ENCODE results near the gene CYB5D1. TPM values are rescaled to one million over a fixed set of nuclear protein-coding genes. Genes with fewer than 3 reads are reported as not detected.

The CYB5D1 gene
- total RNA-seq, 2 donors from 2014 or later, result 5.7 to 16.5 TPM

GRCh38 chr17:7854078-7854777 is 3.6 kb upstream of the CYB5D1 start:
- TF ChIP-seq, protein P1, sequence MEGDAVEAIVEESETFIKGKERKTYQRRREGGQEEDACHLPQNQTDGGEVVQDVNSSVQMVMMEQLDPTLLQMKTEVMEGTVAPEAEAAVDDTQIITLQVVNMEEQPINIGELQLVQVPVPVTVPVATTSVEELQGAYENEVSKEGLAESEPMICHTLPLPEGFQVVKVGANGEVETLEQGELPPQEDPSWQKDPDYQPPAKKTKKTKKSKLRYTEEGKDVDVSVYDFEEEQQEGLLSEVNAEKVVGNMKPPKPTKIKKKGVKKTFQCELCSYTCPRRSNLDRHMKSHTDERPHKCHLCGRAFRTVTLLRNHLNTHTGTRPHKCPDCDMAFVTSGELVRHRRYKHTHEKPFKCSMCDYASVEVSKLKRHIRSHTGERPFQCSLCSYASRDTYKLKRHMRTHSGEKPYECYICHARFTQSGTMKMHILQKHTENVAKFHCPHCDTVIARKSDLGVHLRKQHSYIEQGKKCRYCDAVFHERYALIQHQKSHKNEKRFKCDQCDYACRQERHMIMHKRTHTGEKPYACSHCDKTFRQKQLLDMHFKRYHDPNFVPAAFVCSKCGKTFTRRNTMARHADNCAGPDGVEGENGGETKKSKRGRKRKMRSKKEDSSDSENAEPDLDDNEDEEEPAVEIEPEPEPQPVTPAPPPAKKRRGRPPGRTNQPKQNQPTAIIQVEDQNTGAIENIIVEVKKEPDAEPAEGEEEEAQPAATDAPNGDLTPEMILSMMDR (IDR thresholded peaks at IDR 0.05), result no peak
- TF ChIP-seq POLR2A (IDR thresholded peaks at IDR 0.05), result no peak
- peaks cover 46% of the 10 kb centered on the region for H3K4me1 ChIP-seq
- 74 to 79% methylated on average over 31 of the region's 31 CpGs for WGBS, 2 donors
- DNase-seq (peak in 1 of 4 donors; percentile 24), ATAC-seq (no peak)
- H3K36me3 ChIP-seq (replicated peaks in 1 of 2; ENCODE audit: insufficient read depth in 1 of 2, low read depth in 2 of 2), result peaks cover 0 to 3% of the 10 kb centered on the region in 2 donors
- no peaks in the 10 kb centered on the region for H3K27me3 ChIP-seq
- no peaks in the 10 kb centered on the region for H3K9me3 ChIP-seq
- H3K27ac ChIP-seq, result peak overlapping the region in 1 of 4 donors; percentile 96
- intact Hi-C loops (cut with DNase I), result no loop called here
- no peak overlapping the region for H3K4me3 ChIP-seq

GRCh38 chr17:7854851-7855659 is 2.7 kb upstream of the CYB5D1 start, which contains the start of gene TMEM88:
Gene TMEM88, plus strand, starts transcription at chr17:7855066. Its CDS starts 9 bp downstream, at chr17:7855075.
- DNase-seq (peak in 1 of 4 donors; percentile 24), ATAC-seq (no peak)
- H3K36me3 ChIP-seq (replicated peaks in 1 of 2; ENCODE audit: insufficient read depth in 1 of 2, low read depth in 2 of 2), result no peaks in the 10 kb centered on the region
- TF ChIP-seq POLR2A (IDR thresholded peaks at IDR 0.05), result peak in 1 of 3 donors; percentile 28
- TF ChIP-seq, protein P1 (IDR thresholded peaks at IDR 0.05), result no peak
- H3K4me1 ChIP-seq, result peaks cover 49% of the 10 kb centered on the region
- H3K27ac ChIP-seq, result peak within 1 kb of the TSS in 3 of 4 donors; percentile 82 to 96 (median 93)
- H3K27me3 ChIP-seq, result no peaks in the 10 kb centered on the region
- intact Hi-C loops (cut with DNase I), result loop anchor here (5.0 kb wide), 1 partner anchor 33 kb away; no protein-coding TSS in a partner anchor
- WGBS, 2 donors, result 71 to 80% methylated on average over 52 to 57 of the region's 57 CpGs
- no peak within 1 kb of the TSS for H3K4me3 ChIP-seq
- H3K9me3 ChIP-seq, result no peaks in the 10 kb centered on the region

- DNase-seq (peak in 1 of 4 donors; percentile 33), ATAC-seq (no peak)
- 37 to 63% methylated on average over 12 to 15 of the region's 15 CpGs for WGBS, 2 donors
- no peak overlapping the region for H3K4me3 ChIP-seq
- no peaks in the 10 kb centered on the region for H3K36me3 ChIP-seq (replicated peaks in 1 of 2; ENCODE audit: insufficient read depth in 1 of 2, low read depth in 2 of 2)
- TF ChIP-seq, protein P1 (IDR thresholded peaks at IDR 0.05), result no peak
- no peak for TF ChIP-seq POLR2A (IDR thresholded peaks at IDR 0.05)
- intact Hi-C loops (cut with DNase I), result loop anchor here (5.0 kb wide), 1 partner anchor 33 kb away; no protein-coding TSS in a partner anchor
- H3K9me3 ChIP-seq, result no peaks in the 10 kb centered on the region
- H3K27ac ChIP-seq, result peak overlapping the region in 2 of 4 donors; percentile 93 to 96
- no peaks in the 10 kb centered on the region for H3K27me3 ChIP-seq
- peaks cover 49% of the 10 kb centered on the region for H3K4me1 ChIP-seq
These were observed 2.2 kb upstream of the CYB5D1 start for GRCh38 chr17:7855660-7856010.

- peak in 3 of 4 donors; percentile 35 to 39 (median 36) for DNase-seq
- intact Hi-C loops (cut with DNase I), result loop anchor here (5.0 kb wide), 1 partner anchor 34 kb away; no protein-coding TSS in a partner anchor
- H3K36me3 ChIP-seq (replicated peaks in 1 of 2; ENCODE audit: insufficient read depth in 1 of 2, low read depth in 2 of 2), result no peaks in the 10 kb centered on the region
These were observed 1.6 kb upstream of the CYB5D1 start for GRCh38 chr17:7856011-7856810.

More at GRCh38 chr17:7856011-7856810, 1.6 kb upstream of the CYB5D1 start:
- no peak for TF ChIP-seq POLR2A (IDR thresholded peaks at IDR 0.05)
- TF ChIP-seq, protein P1 (IDR thresholded peaks at IDR 0.05), result no peak
- H3K4me1 ChIP-seq, result peaks cover 44% of the 10 kb centered on the region
- no peaks in the 10 kb centered on the region for H3K27me3 ChIP-seq
- no peaks in the 10 kb centered on the region for H3K9me3 ChIP-seq
- WGBS, 2 donors, result 25 to 27% methylated on average over 29 of the region's 29 CpGs
- H3K4me3 ChIP-seq, result peak overlapping the region; percentile 49
- H3K27ac ChIP-seq, result peak overlapping the region; percentile 82 to 96 (median 94)
- no peak for ATAC-seq

All from body of pancreas (tissue), 4 donors.